Measurements from ENCODE around the gene MGLL.

Gene MGLL

DNA sequence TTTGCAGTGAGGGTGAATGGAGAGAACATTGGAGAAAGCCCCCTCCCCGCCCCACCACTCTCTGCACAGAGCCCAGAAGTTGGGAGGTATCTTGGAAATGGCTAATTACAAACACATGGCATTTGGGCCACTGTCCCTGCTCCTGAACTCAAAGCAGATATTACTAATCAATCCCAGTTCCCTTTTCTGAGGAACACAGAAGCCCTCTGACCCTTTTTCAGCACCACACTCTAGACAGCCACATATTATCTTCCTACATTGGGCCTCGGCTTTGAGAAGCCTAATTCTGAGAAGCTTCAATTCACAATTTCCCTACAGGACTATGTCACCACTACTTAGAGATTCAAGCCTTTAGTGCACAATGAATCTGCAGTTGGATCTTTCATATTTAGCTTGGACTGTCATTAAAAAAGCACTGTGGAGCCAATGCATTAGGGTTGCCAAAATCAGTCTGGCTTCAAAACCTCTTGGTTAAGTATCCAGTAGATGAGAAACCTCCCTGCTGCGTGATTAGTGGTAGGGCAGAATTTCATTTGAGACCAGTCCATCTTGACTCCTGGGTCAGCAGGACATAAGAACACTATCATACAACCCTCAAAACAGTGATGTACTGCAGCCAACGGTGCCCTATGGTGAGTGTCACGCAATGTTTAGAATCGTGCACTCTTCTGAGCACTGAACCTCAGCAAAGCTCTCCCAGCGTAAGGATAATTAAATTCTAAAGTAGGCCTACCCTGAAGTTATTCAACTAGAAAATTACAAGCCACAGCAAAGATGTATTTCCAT is 26.1 kb downstream of the MGLL start:
- Histone ChIP-seq H3K79me2 (ENCODE audit: low read length) (no peaks in the 10 kb centered on the region), H3K27ac (ENCODE audit: low read length) (no peak overlapping the region), H2AFZ (ENCODE audit: low read length) (no peak overlapping the region), H3K27me3 (replicated peaks; ENCODE audit: insufficient read depth, low read length) (no peaks in the 10 kb centered on the region), H3K9me2 (replicated peaks; ENCODE audit: insufficient read depth, low read length) (no peaks in the 10 kb centered on the region), H3K36me3 (replicated peaks; ENCODE audit: insufficient read depth, low read length) (no peaks in the 10 kb centered on the region), H3K4me1 (ENCODE audit: low read length) (no peaks in the 10 kb centered on the region), H4K20me1 (ENCODE audit: insufficient read depth, low read length) (no peaks in the 10 kb centered on the region), H3F3A (ENCODE audit: insufficient read depth, low read length) (no peaks in the 10 kb centered on the region), H3K4me2 (ENCODE audit: low read depth, low read length) (no peak overlapping the region), H3K9me3 (replicated peaks; ENCODE audit: insufficient read depth, low read length) (no peaks in the 10 kb centered on the region), H3K4me3 (ENCODE audit: low read length) (no peak overlapping the region), H3K9ac (ENCODE audit: low read length) (no peak overlapping the region)
- DNase-seq = no peak
- no peak for TF ChIP-seq EZH2 (optimal IDR thresholded peaks at IDR 0.05; ENCODE audit: low read depth, low read length)
- no peak for TF ChIP-seq EZH2phosphoT487 (IDR thresholded peaks at IDR 0.05; ENCODE audit: low read length)
- TF ChIP-seq, protein P1, sequence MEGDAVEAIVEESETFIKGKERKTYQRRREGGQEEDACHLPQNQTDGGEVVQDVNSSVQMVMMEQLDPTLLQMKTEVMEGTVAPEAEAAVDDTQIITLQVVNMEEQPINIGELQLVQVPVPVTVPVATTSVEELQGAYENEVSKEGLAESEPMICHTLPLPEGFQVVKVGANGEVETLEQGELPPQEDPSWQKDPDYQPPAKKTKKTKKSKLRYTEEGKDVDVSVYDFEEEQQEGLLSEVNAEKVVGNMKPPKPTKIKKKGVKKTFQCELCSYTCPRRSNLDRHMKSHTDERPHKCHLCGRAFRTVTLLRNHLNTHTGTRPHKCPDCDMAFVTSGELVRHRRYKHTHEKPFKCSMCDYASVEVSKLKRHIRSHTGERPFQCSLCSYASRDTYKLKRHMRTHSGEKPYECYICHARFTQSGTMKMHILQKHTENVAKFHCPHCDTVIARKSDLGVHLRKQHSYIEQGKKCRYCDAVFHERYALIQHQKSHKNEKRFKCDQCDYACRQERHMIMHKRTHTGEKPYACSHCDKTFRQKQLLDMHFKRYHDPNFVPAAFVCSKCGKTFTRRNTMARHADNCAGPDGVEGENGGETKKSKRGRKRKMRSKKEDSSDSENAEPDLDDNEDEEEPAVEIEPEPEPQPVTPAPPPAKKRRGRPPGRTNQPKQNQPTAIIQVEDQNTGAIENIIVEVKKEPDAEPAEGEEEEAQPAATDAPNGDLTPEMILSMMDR (IDR thresholded peaks at IDR 0.05; ENCODE audit: low read length) = no peak

DNA sequence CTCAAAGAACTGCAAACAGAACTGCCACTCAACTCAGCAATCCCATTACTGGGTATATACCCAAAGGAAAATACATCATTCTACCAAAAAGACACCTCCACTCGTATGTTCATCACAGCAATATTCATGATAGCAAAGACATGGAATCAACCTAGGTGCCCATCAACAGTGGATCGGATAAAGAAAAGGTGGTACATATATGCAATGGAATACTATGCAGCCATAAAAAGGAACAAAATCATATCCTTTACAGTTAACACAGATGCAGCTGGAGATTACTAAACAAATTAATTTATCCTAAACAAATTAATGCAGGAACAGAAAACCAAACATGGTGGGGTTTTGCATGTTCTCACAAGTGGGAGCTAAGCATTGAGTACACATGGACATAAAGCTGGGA is 27.3 kb downstream of the MGLL start:
- H2AFZ ChIP-seq (ENCODE audit: low read length) = no peak overlapping the region
- no peaks in the 10 kb centered on the region for H4K20me1 ChIP-seq (ENCODE audit: insufficient read depth, low read length)
- no peak for DNase-seq
- no peaks in the 10 kb centered on the region for H3K4me1 ChIP-seq (ENCODE audit: low read length)
- H3K36me3 ChIP-seq (replicated peaks; ENCODE audit: insufficient read depth, low read length) = no peaks in the 10 kb centered on the region
- no peaks in the 10 kb centered on the region for H3K9me3 ChIP-seq (replicated peaks; ENCODE audit: insufficient read depth, low read length)
- no peak overlapping the region for H3K9ac ChIP-seq (ENCODE audit: low read length)
- H3K4me2 ChIP-seq (ENCODE audit: low read depth, low read length) = no peak overlapping the region
- no peak overlapping the region for H3K27ac ChIP-seq (ENCODE audit: low read length)
- no peaks in the 10 kb centered on the region for H3F3A ChIP-seq (ENCODE audit: insufficient read depth, low read length)
- H3K9me2 ChIP-seq (replicated peaks; ENCODE audit: insufficient read depth, low read length) = no peaks in the 10 kb centered on the region
- H3K4me3 ChIP-seq (ENCODE audit: low read length) = no peak overlapping the region
- no peaks in the 10 kb centered on the region for H3K79me2 ChIP-seq (ENCODE audit: low read length)
- H3K27me3 ChIP-seq (replicated peaks; ENCODE audit: insufficient read depth, low read length) = no peaks in the 10 kb centered on the region
- TF ChIP-seq EZH2 (optimal IDR thresholded peaks at IDR 0.05; ENCODE audit: low read depth, low read length) (no peak), EZH2phosphoT487 (IDR thresholded peaks at IDR 0.05; ENCODE audit: low read length) (no peak)
- TF ChIP-seq, protein P1 (IDR thresholded peaks at IDR 0.05; ENCODE audit: low read length) = no peak

DNA sequence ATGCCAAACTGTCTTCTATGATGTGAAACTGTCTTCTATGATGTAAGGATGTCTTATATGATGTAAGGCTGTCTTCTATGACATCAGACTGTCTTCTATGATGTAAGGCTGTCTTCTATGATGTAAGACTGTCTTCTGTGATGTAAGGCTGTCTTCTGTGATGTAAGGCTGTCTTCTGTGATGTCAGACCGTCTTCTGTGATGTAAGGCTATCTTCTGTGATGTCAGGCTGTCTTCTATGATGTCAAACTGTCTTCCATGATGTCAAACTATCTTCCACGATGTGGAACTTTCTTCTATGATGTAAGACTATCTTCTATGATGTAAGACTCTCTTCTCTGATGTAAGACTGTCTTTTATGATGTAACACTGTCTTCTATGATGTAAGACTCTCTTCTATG is 27.9 kb downstream of the MGLL start:
- no peaks in the 10 kb centered on the region for H3K9me3 ChIP-seq (replicated peaks; ENCODE audit: insufficient read depth, low read length)
- H3K4me1 ChIP-seq (ENCODE audit: low read length) = no peaks in the 10 kb centered on the region
- no peaks in the 10 kb centered on the region for H3K79me2 ChIP-seq (ENCODE audit: low read length)
- H3K9me2 ChIP-seq (replicated peaks; ENCODE audit: insufficient read depth, low read length) = no peaks in the 10 kb centered on the region
- H3K27me3 ChIP-seq (replicated peaks; ENCODE audit: insufficient read depth, low read length) = no peaks in the 10 kb centered on the region
- no peak overlapping the region for H3K27ac ChIP-seq (ENCODE audit: low read length)
- no peak overlapping the region for H3K4me2 ChIP-seq (ENCODE audit: low read depth, low read length)
- DNase-seq = no peak
- no peaks in the 10 kb centered on the region for H3F3A ChIP-seq (ENCODE audit: insufficient read depth, low read length)
- TF ChIP-seq EZH2phosphoT487 (IDR thresholded peaks at IDR 0.05; ENCODE audit: low read length) (no peak), EZH2 (optimal IDR thresholded peaks at IDR 0.05; ENCODE audit: low read depth, low read length) (no peak)
- H3K36me3 ChIP-seq (replicated peaks; ENCODE audit: insufficient read depth, low read length) = no peaks in the 10 kb centered on the region
- H2AFZ ChIP-seq (ENCODE audit: low read length) = no peak overlapping the region
- H4K20me1 ChIP-seq (ENCODE audit: insufficient read depth, low read length) = no peaks in the 10 kb centered on the region
- H3K4me3 ChIP-seq (ENCODE audit: low read length) = no peak overlapping the region
- H3K9ac ChIP-seq (ENCODE audit: low read length) = no peak overlapping the region

Measured in MM.1S (cell line).